Measurements from ENCODE around the gene THRA.
A peak's percentile ranks its signal among the peaks of the same experiment; 100 is the strongest.

THRA gene, protein sequence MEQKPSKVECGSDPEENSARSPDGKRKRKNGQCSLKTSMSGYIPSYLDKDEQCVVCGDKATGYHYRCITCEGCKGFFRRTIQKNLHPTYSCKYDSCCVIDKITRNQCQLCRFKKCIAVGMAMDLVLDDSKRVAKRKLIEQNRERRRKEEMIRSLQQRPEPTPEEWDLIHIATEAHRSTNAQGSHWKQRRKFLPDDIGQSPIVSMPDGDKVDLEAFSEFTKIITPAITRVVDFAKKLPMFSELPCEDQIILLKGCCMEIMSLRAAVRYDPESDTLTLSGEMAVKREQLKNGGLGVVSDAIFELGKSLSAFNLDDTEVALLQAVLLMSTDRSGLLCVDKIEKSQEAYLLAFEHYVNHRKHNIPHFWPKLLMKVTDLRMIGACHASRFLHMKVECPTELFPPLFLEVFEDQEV

DNA sequence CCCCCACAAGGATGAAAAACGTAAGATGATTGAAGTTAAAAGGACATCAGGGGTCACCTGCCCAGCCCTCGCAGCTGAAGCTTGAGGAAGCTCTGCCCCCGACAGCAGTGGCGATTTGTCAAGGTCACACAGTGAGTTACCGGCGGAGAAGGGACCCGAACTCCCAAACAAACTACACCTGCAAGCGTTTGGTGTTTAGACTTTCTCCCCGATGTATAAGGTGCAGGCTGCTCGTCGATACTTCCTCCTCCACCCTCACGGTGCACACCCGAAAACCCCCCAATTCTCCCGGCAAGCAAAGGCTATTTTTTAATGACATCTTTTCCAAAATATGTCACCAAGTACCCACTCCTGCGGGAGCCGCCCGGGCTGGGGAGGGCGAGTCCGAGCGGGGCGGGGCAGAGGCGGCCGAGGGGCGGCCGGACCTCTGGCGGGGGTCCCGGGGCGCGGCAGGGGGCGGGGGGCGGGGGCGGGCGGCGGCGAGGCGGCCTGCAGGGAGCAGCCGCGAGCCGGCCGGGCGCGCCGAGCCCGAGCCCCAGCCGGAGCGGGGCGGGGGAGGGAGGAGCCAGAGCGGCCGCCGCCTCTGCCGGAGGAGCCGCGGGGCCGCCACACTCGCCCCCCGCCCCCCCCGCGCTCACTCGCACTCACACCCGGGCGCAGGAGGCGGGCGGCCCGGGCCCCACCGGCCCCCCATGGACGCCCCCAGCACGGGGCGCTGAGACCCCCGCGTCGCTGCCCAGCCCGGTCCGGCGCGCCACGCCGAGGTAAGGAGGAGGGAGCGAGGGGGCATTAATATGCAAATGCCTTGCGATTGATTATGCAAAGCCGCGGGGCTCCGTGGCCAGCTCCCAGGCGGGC is at the start of gene THRA:
Gene THRA (plus strand): TSS at position 637 of the 858 bp plus-strand sequence. CDS start 11,524 bp downstream, outside the sequence.
- peak; percentile 68 for DNase-seq

DNA sequence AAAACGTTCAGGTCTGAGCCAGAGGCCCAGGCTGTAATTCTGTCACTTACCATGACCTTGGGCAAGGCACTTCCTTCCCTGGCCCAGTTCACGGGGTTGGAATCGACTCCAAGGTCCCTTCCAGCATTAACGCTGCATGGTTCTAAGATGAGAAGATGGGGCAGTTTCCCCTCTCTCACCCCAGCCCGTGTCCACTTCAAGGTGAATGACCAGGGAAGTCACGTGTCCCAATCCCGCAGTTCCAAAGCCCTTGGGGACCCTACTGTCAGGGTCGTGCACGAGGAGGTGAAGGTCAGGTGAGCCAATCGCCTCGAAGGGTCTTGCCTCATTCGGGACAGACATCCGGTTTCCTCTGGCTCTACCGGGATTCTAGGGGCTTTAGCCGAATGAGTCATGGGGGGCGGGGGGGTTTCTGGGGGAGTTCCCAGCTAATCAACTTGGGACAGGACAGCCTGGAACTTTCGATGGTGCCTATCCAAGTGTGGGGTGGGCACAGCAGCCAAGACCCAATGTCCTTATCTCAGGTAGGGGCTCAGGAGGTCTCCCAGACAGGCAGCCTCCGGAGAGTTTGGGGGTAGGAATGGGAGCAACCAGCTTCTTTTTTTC is 48.3 kb upstream of the THRA start:
- DNase-seq, result no peak

DNA sequence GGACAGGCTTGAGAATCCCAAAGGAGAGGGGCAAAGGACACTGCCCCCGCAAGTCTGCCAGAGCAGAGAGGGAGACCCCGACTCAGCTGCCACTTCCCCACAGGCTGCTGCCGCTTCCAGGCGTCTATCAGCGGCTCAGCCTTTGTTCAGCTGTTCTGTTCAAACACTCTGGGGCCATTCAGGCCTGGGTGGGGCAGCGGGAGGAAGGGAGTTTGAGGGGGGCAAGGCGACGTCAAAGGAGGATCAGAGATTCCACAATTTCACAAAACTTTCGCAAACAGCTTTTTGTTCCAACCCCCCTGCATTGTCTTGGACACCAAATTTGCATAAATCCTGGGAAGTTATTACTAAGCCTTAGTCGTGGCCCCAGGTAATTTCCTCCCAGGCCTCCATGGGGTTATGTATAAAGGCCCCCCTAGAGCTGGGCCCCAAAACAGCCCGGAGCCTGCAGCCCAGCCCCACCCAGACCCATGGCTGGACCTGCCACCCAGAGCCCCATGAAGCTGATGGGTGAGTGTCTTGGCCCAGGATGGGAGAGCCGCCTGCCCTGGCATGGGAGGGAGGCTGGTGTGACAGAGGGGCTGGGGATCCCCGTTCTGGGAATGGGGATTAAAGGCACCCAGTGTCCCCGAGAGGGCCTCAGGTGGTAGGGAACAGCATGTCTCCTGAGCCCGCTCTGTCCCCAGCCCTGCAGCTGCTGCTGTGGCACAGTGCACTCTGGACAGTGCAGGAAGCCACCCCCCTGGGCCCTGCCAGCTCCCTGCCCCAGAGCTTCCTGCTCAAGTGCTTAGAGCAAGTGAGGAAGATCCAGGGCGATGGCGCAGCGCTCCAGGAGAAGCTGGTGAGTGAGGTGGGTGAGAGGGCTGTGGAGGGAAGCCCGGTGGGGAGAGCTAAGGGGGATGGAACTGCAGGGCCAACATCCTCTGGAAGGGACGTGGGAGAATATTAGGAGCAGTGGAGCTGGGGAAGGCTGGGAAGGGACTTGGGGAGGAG is 47.5 kb upstream of the THRA start, which contains the start of gene CSF3:
Gene CSF3 (plus strand): TSS at position 436 of the 993 bp plus-strand sequence. CDS start 35 bp downstream, at position 471.
- DNase-seq, result no peak

DNA sequence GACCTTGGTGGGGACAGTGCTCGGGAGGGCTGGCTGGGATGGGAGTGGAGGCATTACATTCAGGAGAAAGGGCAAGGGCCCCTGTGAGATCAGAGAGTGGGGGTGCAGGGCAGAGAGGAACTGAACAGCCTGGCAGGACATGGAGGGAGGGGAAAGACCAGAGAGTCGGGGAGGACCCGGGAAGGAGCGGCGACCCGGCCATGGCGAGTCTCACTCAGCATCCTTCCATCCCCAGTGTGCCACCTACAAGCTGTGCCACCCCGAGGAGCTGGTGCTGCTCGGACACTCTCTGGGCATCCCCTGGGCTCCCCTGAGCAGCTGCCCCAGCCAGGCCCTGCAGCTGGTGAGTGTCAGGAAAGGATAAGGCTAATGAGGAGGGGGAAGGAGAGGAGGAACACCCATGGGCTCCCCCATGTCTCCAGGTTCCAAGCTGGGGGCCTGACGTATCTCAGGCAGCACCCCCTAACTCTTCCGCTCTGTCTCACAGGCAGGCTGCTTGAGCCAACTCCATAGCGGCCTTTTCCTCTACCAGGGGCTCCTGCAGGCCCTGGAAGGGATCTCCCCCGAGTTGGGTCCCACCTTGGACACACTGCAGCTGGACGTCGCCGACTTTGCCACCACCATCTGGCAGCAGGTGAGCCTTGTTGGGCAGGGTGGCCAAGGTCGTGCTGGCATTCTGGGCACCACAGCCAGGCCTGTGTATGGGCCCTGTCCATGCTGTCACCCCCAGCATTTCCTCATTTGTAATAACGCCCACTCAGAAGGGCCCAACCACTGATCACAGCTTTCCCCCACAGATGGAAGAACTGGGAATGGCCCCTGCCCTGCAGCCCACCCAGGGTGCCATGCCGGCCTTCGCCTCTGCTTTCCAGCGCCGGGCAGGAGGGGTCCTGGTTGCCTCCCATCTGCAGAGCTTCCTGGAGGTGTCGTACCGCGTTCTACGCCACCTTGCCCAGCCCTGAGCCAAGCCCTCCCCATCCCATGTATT is 46.5 kb upstream of the THRA start:
- DNase-seq, result no peak

DNA sequence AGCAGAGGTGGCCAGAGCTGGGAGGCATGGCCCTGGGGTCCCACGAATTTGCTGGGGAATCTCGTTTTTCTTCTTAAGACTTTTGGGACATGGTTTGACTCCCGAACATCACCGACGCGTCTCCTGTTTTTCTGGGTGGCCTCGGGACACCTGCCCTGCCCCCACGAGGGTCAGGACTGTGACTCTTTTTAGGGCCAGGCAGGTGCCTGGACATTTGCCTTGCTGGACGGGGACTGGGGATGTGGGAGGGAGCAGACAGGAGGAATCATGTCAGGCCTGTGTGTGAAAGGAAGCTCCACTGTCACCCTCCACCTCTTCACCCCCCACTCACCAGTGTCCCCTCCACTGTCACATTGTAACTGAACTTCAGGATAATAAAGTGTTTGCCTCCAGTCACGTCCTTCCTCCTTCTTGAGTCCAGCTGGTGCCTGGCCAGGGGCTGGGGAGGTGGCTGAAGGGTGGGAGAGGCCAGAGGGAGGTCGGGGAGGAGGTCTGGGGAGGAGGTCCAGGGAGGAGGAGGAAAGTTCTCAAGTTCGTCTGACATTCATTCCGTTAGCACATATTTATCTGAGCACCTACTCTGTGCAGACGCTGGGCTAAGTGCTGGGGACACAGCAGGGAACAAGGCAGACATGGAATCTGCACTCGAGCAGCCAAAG is 45.2 kb upstream of the THRA start:
- no peak for DNase-seq

DNA sequence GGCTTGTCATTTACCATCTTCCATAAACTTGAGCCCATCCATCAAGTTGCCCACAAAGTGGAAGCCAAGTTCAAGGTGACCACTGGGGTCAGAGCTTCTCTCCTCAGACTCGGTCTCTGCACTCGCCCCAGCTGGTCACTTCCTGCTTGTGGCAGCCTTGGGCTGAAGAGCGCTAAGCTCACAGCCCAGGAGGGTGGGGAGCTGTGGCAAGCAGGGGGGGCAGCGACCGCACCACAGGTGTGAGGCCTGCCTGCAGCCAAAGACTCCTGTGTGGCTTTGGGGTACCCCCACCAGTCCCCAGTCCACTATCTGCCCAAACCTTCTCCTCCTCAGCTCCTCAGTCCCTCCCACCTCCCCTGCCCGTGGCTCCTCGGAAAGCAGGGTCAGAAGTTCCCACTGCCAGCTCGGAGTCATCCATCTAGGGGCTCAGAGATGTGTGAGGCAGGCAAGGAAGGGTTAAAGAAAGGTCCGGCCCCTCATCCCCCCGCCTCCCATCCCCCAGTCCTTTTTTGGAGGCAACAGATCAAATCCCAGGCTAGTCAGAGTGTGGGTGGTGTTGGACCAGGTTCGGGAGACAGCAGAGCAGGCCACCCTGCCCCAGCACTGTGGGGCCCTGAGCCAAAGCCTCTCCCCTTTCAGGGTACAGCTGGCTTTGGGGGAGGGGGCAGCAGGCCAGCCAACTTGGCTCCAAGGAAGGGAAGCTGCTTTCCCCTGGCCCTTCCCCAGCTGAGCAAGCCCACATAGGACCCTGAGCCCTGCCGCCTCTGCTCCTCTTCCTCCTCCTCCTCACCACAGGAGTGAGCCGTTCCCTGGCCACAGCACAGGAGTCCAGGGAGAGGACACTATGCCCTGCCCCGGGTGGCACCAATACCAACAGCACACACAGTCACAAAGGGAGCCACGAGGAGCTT is 44.3 kb upstream of the THRA start:
- DNase-seq, result no peak

DNA sequence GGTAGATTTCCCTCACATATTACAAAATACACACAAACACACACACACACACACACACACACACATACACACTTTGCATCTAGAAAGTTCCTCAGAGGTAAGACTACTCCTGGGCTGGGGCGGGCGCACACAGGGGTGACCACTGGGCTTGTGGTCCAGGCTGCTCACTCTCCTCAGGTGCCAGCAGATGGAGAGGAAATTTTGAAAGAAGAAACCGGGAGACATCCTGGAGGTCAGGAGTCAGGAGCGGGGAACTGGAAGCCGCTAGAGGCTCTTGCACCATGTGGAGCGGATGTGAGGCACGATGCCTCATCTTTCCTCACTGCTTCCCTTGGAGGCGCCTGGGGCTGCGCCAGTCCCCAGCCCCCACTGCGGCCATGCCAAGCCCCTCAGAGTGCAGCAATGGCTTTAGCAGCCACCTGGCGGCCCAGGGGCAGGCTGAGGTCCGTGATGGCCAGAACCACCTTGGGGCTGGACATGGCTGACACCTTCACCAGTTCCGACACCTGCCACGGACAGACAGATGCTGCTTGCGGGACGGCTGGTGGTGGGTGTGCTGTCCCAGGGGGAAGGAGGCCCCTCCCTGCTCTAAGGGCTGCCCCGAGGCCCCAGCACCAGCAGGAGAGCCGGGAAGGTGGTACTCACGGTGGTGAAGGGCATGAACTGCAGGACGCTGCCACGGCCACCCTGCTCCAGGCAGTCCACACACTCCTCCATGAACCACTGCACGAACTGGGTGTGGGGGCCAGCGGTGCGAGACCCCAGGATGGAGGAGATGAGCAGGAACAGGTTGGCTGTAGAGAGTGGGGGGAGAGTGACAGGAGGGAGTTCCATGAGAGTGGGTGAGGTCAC is 43.4 kb upstream of the THRA start:
- DNase-seq, result no peak

DNA sequence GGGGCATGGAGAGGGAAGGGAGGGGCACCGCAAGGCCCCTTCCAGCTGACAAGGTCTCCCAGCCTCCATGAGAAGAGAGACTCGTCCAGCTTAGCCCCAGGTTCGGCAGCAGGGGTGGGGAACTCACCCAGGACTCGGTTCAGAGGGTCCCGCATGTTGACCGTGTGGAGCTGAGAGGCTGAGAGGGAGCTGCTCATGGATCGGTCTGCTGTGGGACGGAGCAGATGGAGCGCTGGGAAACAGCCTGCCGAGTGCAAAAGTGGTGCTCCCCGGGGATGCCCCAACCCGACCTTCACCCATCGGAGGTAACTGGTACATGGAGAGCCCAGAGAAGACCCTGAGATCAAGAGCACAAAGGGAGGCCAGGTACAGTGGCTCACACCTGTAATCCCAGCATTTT is 42.6 kb upstream of the THRA start:
- no peak for DNase-seq

DNA sequence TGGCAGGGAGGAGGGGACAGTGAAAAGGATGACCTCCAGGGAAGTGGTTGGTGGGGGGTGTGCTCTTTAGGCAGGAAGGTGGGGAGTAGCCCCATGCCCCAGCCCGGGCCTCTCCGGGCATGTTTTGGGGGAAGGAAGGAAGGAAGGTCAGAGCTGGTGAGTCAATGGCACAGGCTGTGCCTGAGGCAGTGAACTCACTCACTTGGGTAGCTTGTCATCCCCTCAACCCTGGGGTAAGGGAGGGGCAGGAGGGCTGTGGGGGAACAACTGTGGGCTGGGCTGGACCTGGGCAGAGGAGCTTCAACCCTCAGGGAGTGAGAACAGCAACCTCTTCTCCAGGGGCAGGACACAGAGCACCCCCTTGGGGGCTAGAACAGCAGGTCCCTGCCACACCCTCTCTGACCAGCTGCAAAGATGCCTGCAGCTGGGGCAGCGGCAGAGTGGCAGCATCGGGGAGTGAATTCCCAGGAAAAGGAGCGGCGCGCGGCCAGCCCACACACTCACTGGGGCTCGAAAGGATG is 41.3 kb upstream of the THRA start:
- no peak for DNase-seq

DNA sequence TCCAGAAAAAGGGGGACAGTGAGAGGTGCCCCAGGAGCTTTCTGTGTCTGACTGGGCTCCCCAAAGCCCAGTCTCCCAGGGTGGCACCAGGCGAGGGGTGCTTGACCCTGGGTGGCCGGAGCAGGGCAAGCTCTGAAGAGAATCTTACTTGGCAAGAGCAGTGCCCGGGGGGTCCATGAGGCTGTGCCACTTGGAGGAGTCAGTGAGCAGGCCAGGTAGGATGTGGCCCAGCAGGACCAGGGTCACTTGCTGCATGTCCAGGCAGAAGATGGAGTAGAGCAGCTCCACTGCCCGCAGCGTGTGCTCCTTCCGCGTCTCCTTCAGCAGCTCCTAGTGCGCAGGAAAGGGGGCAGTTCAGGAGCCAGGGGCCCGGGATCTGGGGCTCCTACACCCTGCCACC is 40.3 kb upstream of the THRA start:
- DNase-seq, result no peak

DNA sequence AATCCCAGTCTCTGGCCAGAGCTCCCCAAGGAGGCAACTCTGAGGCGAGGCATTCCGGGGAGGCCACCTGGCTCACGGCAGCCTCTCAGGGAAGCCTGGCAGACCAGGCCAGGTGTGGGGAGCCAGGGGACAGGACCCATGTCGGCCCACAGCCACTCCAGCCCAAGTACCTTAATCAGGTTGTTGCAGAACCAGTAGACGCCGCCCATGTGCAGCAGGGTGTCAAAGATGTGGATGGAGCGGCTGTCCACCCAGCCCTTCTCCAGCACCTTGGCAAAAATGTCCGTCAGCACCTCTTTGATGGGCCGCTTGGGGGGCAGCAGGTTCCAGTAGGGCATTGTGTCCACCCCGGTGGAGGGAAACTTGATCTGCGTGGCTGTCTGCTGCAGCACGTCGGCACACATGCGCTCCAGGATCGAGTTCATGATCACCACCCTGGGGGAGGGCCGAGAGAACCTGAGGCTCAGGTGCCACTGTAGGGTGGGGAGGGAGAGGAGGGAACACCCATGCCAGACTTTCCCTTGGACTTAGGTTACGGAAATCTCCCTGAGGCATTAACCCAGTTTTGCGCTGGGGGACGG is 39.7 kb upstream of the THRA start:
- DNase-seq, result no peak

DNA sequence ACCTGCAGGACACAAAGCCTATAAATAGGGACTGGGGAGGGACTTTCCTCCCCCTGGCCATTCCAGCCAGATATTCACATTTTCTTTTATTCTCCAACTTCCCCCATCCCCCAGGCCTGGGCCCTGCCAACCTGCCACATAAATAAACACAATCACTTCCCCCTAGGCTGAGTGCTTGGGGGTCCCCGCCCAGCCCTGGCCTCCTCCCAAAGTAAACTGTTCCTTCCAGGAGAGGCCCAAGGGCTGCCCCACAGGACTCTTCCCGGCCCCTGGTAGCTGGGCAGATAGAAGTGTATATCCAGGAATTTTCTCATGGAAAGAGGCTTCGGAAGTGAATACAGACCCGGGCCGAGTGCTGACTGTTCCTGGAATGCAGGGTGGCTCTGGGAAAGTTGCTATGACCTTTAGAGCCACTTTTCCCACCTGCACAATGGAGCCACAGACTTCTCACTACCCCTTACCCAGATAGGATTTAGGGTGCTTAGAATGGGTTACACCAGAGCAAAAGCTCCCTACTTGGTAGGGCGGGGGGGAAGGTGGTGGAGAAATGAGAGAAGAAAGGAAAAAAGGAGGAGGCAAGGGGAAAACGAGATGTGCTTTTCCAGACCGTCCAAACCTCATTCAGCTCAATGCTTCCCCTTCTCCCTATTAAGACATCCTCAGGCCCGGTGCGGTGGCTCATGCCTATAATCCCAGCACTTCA is 39.0 kb upstream of the THRA start:
- DNase-seq, result no peak

DNA sequence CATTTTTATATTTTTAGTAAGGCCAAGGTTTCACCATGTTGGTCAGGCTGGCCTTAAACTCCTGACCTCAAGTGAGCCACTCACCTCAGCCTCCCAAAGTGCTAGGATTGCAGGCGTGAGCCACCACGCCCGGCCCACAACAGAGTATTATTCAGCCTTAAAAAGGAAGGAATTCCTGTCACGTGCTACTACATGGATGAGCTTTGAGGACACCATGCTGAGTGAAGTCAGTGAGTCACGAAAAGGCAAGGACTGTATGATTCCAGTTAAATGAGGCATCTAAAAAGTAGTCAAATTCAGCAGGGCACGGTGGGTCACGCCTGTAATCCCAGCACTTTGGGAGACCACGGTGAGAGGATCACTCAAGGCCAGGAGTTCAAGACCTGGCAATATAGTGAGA is 37.9 kb upstream of the THRA start:
- no peak for DNase-seq

DNA sequence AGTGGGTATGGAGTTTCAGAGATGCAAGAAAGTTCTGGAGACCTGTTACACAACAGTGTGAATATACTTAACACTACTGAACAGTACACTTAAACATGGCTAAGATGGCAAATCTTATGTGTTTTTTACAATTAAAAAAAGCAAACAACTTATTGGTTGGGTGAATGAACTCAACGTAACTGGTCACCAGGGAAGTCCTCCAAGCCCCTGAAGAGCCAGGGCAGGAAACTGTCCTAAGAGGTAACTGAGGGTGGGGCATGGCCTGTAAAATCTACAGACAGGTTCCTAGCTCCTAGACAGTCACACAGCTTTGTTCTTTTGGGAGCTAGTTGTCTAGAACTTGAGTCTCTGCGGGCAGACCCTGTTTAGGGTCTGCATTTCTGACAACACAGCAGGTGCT is 37.2 kb upstream of the THRA start:
- no peak for DNase-seq

DNA sequence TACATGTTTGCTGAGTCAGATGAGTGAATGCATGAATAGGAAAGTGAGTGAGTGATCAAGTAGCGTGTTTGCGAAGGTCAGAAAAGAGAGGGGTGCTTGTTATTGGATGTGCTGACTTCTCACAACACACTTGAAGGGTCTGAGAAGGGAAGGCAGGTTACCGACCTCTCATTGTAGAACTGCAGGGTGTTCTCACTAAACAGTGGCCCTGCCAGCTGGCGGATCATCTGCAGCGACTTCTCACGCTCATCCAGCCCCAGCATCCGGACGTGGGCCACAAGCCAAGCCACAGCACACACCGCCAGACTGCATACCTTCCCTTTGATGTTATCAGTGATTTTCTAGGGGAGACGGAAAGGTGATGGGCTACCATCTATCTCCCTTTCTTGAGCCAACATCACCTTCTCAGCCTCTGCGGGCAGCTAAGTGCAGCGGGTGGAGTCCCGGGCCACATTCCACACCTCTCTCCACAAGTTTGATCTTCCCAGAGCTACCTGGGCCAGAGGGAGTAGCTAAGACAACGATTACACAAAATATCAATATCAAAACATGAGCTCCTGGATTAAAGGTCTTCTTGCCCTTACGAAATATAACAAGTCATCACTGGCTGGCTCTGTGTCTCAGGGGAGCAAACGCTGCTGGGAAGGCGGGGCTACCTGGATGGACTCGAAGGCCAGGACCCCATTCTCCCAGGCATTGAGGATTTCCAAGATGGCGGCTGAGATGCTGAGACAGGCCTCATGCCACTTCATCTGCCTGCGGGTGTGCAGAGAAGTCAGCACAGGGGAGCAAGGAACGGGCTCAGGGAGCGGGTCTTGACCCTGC is 36.6 kb upstream of the THRA start:
- DNase-seq, result no peak
